Activated naive CD8-positive, alpha-beta T cell treated with anti-CD3 and anti-CD28 coated beads, Interleukin-2, amount 50 U/mL, for 16 hours (primary cell): ENCODE data around the gene EMC8.
"Not testable (repeated sequence)": the region's sequence is repeated elsewhere in the genome, so short reads cannot be mapped to it uniquely, and the experiment has no call there.

Experiments used
- DNase-seq: peaks from one replicate; pipeline ENCODE4 v3.0.0-alpha.2; 2020; ENCODE audit warnings: low read depth, low spot score

Gene EMC8

DNA sequence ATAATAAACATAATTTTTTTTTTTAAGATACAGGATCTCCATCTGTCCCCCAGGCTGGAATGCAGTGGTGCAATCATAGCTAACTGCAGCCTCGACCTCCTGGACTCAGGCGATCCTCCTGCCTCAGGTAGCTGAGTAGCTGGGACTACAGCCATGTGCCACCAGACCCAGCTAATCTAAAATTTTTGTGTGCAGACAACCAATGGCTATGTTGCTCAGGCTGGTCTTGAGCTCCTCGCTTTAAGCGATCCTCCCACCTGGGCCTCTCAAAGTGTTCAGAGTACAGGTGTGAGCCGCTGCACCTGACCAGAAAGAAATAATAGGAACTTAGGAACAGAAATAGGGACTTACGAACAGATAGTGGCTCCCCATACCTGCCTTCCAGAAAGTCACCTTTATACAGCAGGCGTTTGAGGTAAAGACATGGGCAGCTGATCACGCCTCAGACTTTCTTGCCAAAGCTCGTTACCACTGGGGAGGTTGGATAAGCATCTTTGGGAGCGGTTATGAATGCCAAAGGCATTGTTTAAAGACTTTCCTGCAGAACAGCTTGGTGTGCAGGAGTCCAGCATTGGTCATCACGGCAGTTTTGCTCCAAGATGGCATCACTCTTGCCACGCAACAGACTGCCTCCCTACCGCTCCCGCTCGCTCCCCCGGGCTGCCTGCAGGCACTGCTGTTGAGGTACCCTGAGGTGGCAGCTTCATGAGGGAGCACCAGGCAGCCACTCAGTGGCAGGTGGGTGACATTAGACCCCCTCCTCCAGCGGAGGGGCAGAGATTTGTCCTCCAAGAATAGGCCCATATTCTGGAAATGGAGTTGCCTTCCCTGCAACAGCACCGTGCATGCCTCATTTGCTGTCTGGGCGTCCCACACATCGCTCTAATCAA, 13.7 kb upstream of the EMC8 start:
- no peak for DNase-seq

GRCh38 chr16:85812031-85812807, 12.9 kb upstream of the EMC8 start:
- no peak for DNase-seq

DNA sequence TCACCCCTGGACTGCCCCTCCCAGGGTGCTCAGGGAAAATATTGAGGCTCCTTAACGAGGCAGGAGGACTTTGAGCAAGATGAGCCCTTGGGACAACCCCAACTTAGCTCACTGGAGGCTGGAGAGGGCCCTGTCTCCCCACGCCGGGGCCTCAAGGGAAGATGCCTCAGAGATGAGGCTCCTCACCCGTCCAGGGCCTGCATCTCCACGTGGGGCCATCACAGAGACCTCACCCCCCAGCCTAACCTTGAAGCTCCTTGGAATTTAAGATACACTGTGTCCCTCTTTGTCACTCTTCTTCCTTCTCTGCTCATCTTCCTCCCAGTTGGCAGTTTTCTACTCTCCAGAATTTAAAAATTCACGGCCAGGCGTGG, 11.4 kb upstream of the EMC8 start:
- DNase-seq, result no peak

GRCh38 chr16:85810097-85810741, 10.9 kb upstream of the EMC8 start:
- no peak for DNase-seq

- no peak for DNase-seq
Observed at GRCh38 chr16:85809645-85810044, 10.3 kb upstream of the EMC8 start.

DNA sequence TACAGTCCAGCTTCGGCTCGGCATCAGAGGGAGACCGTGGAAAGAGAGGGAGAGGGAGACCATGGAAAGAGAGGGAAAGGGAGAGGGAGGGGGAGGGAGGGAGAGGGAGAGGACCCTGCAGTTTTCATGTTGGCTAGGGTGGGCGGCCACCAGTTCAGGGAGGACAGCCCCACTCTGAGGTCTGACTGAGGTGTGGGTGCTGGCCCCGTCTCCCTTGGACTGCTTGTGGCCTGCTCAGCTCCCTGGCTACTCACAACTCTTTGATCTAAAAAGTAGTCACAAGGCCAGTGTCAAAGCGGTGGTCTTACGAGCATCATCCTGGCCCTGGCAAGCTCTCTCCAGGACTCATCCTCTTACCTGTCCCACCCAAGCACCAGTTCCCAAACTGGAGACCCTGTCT, 9.6 kb upstream of the EMC8 start:
- DNase-seq, result no peak

GRCh38 chr16:85808104-85808503, 8.8 kb upstream of the EMC8 start:
- not testable (repeated sequence) for DNase-seq

GRCh38 chr16:85807340-85807739, 8.0 kb upstream of the EMC8 start:
- not testable (repeated sequence) for DNase-seq

GRCh38 chr16:85806539-85806938, 7.2 kb upstream of the EMC8 start:
- no peak for DNase-seq

DNA sequence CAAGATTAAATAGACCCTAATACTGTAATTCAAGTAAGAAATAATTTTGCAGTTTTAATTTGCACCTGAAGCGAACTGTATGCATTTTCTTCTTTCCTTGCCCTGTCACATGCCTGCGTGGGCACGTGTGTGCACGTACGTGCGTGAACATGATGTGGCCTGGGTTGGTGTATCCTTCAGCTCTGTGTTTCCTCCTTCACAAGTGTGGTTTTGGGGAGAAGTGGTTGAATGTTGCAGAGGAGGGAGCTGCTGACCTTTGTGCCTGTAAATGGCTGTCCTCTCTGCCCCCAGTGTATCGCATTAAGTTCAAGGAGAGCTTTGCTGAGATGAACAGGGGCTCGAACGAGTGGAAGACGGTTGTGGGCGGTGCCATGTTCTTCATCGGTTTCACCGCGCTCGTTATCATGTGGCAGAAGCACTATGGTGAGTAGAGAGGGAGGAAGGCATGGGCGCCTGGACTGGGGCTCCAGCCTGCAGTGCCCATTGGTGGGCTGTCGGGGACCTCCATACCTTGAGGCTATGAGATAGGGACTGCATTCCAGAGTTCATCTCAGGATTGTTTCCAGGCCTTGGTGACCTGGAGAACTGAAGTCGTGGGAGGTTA, 6.2 kb upstream of the EMC8 start:
- DNase-seq, result no peak

DNA sequence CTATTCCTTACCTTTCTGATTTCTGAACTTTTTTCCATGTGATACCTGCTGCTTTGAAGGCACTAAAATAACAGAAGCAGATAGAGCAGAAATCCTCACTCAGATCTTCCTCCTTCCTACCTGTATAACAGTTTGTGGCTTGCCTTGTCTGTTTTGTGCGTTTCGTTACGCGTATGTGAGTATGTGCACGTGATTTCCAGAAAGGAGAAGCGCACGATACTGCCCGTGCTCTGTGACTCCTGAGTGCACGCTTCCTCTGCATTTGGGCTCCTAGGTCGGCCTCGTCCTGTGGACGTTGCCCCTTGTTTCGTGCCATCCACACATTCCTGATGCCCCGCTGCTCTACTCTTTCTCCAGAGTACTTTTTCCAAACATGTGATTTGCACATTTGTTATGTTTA, 4.2 kb upstream of the EMC8 start:
- DNase-seq, result no peak

DNA sequence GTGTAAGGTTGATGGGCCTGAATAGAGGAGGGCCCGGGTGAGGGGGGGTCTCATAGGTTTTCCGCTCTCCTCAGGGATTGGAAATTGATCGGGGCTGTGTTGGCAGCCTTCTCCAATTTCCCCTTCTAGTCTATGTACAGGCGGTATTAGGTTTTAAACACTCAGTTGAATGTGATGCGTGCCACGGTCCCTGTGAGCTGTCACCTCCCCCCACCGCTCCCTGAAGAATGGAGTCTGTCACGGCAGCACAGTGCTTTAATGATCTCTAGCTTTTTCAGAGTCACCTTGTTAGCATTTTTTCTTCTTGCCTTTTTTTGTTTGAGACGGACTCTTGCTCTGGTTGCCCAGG, 951 bp upstream of the EMC8 start:
- DNase-seq, result no peak

DNA sequence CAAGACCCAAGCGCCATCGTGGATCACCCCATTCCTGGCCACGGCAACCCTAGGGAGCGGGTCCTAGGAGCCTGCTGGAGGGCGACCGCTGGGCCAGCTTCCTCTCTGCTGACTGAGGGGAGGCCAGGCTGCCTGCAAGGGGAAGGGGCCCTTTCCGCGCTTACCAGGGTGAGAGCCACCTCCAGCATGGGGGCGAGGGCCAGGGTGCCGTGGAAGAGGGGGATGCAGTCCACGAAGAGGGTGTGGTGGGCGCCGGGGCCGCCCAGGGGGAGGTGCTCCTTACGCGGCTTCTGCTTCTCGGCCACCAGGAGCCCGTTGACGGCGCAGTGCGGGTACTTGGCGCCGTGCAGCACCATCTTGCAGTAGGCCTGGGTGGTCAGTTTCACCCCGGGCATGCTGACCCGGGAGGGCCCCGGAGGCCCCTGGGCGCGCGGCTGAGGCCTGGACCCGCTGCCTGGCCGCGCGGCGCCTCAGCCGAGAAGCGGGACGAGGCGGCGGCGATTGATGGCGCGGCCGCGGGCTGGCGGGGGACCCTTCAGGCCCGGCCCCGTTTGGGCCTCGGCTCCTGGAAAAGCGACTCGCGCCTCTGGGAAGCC, 345 bp downstream of the EMC8 start:
- DNase-seq, result no peak

GRCh38 chr16:85798283-85798776, 1.0 kb downstream of the EMC8 start:
- DNase-seq, result no peak

GRCh38 chr16:85796599-85796998, 2.7 kb downstream of the EMC8 start:
- DNase-seq, result no peak

- no peak for DNase-seq
Observed at GRCh38 chr16:85796152-85796551, 3.2 kb downstream of the EMC8 start.

DNA sequence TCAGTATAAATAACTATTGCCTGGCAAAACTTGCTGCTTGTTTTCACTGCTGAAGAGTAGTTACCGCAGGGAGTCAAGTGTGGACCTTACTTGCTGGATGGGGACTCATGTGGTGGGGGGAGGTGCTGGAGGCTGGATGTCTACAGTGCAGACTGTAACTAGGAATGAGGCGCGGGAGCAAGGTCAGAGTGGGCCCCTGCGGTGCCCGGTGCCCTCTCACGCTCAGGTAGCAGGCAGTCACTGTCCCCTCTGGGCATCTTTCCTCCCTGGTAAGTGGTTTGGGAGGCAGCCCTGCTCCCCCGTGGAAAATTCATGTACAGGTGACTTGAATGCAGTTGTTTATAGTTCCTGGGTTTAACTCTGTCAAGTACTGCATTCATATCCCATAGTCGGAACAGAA, 4.6 kb downstream of the EMC8 start:
- DNase-seq, result no peak

DNA sequence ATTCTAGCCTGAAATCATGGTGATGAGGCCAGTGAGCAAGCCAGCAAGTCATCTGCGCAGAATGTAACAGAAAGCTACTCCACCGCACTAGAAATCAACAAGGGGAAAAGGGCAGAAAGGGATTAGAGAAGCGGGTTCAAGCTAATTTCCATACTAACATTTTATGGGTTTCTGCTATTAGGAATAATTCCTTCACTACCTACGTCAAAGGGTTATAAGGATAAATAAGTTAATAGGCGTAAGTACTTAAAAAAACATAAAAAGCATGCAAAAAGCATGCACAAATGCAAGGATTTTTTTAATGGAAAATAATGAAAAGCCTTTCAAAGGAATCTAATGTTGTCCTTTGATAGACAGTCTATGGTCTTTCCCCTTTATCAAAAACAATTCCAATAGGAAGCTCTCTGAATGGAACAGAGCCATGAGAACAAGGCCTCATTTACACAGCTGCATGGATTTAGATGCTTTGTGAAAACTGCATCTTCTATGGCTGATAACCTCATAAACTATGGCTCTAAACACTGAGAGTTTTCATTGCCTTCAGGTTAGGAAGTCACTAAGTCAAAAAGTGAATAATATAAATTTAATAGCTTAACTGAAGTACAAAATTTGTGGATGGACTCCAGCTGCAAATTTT, 5.6 kb downstream of the EMC8 start:
- DNase-seq, result no peak

DNA sequence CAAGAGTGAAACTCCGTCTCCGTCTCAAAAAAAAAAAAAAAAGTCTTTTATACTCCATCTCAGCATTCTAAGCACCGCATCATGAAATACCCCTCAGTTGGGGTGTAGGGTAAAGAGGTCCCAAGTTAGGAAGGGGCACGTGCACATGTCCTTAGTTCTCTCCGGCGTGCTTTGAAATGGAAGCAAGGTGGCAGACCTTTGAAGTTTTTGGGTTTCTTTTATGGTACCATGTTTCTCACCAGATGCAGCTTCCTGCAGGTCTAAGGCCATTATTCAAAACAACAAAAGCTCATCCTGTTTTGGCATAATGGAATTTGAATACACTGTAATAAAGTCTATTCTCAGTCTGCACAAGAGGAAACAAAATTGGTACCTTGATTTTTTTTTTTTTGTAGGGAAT, 9.6 kb downstream of the EMC8 start:
- no peak for DNase-seq

GRCh38 chr16:85788819-85789218, 10.5 kb downstream of the EMC8 start:
- no peak for DNase-seq

- DNase-seq, result no peak
Observed at GRCh38 chr16:85785927-85786326, 13.4 kb downstream of the EMC8 start.
